Chondrocyte (in vitro differentiated cells): ENCODE data around the gene EFCAB9. TPM values are rescaled to one million over a fixed set of nuclear protein-coding genes. Genes with fewer than 3 reads are reported as not detected.

Experiments used
- DNase-seq: peaks from one replicate; pipeline ENCODE4 v3.0.0; 2021; ENCODE audit warnings: mixed read lengths, low spot score
- H3K27ac Mint-ChIP-seq: one replicate; pipeline ENCODE4 v1.8.0; 2021; ENCODE audit warnings: mild to moderate bottlenecking, moderate library complexity, mixed read lengths; ENCODE audit not compliant: unreplicated experiment
- H3K27me3 Mint-ChIP-seq: 2 replicates; pipeline ENCODE4 v1.8.0; 2021; ENCODE audit warnings: low read depth, mixed read lengths
- H3K36me3 Mint-ChIP-seq: 2 replicates; pipeline ENCODE4 v1.8.0; 2021; ENCODE audit warnings: low read depth, mixed read lengths
- H3K4me1 Mint-ChIP-seq: 2 replicates; pipeline ENCODE4 v1.8.0; 2021; ENCODE audit warnings: low read depth, mild to moderate bottlenecking, mixed read lengths
- H3K4me3 Mint-ChIP-seq: one replicate; pipeline ENCODE4 v1.8.0; 2021; ENCODE audit warnings: mild to moderate bottlenecking, moderate library complexity, mixed read lengths; ENCODE audit not compliant: unreplicated experiment
- H3K9me3 Mint-ChIP-seq: 2 replicates; pipeline ENCODE4 v1.8.0; 2021; ENCODE audit warnings: low read depth, mixed read lengths
- total RNA-seq: library from RNA; stranded (reverse); gene quantifications from 3 replicates; pipeline ENCODE4 v1.2.1, GENCODE V29; 2021
- TF ChIP-seq, protein P1 (sequence below): fragments of 200-600 bp; sonication (generic); IDR thresholded peaks from 2 replicates; pipeline ENCODE4 v1.5.0; 2021; ENCODE audit warnings: antibody characterized with exemption, mild to moderate bottlenecking, moderate library complexity

The EFCAB9 gene
- total RNA-seq, 1 donor from 2014 or later, result not detected

DNA sequence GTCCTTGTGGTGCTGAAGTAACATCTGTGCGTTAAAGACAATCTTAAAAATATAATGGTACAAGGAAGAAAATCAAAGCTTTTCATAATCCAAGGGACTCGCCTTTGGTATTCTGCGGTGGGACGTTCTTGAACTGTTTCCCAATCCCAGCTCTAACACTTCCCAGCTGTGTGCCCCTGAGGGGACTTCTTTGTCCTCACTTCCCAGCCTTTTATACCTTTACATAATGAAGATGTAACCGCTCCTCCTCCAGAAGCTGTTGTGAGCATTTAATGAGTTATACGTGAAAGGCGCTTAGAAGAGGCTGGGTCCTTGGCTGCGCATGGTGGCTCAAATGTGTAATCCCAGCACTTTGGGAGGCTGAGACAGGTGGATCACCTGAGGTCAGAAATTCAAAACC, 22.9 kb upstream of the EFCAB9 start:
- TF ChIP-seq, protein P1, sequence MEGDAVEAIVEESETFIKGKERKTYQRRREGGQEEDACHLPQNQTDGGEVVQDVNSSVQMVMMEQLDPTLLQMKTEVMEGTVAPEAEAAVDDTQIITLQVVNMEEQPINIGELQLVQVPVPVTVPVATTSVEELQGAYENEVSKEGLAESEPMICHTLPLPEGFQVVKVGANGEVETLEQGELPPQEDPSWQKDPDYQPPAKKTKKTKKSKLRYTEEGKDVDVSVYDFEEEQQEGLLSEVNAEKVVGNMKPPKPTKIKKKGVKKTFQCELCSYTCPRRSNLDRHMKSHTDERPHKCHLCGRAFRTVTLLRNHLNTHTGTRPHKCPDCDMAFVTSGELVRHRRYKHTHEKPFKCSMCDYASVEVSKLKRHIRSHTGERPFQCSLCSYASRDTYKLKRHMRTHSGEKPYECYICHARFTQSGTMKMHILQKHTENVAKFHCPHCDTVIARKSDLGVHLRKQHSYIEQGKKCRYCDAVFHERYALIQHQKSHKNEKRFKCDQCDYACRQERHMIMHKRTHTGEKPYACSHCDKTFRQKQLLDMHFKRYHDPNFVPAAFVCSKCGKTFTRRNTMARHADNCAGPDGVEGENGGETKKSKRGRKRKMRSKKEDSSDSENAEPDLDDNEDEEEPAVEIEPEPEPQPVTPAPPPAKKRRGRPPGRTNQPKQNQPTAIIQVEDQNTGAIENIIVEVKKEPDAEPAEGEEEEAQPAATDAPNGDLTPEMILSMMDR, result no peak

DNA sequence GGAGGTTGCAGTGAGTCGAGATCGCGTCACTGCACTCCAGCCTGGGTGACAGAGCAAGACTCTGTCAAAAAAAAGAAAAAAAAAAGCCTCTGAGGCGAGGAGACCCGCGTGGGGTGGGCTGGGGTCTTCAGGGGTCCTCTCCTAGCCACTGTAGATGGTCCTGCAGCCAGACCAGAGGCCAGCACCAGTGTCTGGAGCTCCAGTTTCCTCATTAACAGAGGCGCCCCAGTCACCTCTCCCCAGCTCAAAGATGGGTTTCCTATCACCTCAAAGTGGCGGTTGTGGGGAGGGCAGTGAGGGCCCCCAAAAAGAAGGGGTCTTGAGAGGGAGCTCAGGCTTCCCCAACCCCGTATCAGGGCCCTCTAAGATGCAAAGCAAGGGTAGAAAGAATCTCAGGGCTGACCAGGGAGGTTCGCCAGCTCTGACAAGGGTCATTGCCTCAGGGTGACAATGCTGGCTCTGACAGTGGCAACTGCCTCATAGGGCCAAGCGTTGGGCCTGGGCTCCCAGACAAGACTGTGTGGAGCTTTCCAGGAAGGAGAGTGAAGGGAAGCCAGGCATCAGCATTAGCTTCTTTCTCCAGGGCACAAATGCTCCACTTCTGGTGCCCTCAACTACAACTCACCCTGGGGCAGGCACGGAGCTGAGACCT, 20.9 kb upstream of the EFCAB9 start:
- H3K27ac Mint-ChIP-seq, result no peak overlapping the region
- H3K9me3 Mint-ChIP-seq, result no peaks in the 10 kb centered on the region
- H3K27me3 Mint-ChIP-seq, result no peaks in the 10 kb centered on the region
- no peak for DNase-seq
- TF ChIP-seq, protein P1, result no peak
- H3K4me1 Mint-ChIP-seq, result peaks cover 44% of the 10 kb centered on the region
- peaks cover 6% of the 10 kb centered on the region for H3K36me3 Mint-ChIP-seq
- H3K4me3 Mint-ChIP-seq, result no peak overlapping the region

More for the DNA sequence above, 22.9 kb upstream of the EFCAB9 start:
- no peak for DNase-seq
- Mint-ChIP-seq H3K27ac (no peak overlapping the region), H3K27me3 (no peaks in the 10 kb centered on the region), H3K9me3 (no peaks in the 10 kb centered on the region), H3K36me3 (peaks cover 6% of the 10 kb centered on the region), H3K4me1 (peaks cover 47% of the 10 kb centered on the region), H3K4me3 (no peak overlapping the region)

DNA sequence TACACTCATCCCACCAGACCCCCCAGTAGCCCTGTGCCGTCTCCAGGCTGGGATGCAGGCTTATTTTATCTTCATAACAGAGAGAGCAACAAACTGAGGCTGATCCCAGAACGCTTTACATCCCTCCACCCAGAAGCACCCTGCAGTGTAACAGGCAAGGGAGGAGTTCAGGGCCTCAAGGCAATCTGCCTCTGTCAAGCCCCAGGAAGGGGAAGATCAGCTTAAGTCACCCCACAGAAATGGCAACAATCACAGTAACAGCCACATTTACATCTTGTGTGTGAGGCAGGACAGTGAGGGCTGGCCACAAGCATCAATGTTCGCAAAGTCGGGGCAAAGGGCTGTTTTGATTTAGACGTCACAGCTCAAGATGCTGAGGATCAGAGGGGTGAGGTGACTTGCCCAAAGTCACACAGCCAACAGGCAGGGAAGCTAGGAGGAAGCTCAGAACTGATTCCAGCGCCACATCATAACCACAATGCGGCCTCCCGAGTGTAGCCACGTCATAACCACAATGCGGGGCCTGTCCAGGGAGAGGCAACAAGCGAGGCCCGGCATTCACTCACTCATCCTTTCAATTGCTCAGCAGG, 20.3 kb upstream of the EFCAB9 start:
- Mint-ChIP-seq H3K4me1 (peaks cover 45% of the 10 kb centered on the region), H3K9me3 (no peaks in the 10 kb centered on the region), H3K4me3 (no peak overlapping the region), H3K36me3 (peaks cover 6% of the 10 kb centered on the region), H3K27ac (no peak overlapping the region), H3K27me3 (no peaks in the 10 kb centered on the region)
- TF ChIP-seq, protein P1, result no peak
- no peak for DNase-seq

DNA sequence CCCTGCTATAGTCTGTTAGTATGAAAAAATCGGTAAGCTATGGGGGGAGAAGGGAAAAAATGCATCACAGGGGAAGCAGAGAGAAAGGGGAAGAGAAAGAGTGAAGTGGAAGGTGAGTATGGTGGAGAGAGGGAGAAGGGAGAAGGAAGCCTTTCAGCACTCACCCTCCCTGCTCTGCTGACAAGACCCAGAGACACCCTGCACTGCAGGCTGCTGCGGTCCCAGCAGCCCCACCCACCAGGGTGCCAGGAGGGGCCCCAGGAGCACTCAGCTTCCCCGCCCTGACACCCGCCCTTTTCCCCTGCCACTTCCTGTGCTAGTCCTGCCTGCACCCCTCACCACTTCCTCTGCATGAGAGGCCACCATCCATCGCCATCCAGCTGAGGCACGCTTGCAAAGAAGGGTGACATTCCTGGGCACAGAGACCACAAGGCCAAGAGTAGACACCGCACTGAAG, 18.7 kb upstream of the EFCAB9 start:
- Mint-ChIP-seq H3K4me1 (peaks cover 56% of the 10 kb centered on the region), H3K27ac (peak overlapping the region; percentile 27), H3K9me3 (no peaks in the 10 kb centered on the region), H3K4me3 (no peak overlapping the region), H3K27me3 (no peaks in the 10 kb centered on the region), H3K36me3 (no peaks in the 10 kb centered on the region)
- DNase-seq, result no peak
- TF ChIP-seq, protein P1, result no peak

DNA sequence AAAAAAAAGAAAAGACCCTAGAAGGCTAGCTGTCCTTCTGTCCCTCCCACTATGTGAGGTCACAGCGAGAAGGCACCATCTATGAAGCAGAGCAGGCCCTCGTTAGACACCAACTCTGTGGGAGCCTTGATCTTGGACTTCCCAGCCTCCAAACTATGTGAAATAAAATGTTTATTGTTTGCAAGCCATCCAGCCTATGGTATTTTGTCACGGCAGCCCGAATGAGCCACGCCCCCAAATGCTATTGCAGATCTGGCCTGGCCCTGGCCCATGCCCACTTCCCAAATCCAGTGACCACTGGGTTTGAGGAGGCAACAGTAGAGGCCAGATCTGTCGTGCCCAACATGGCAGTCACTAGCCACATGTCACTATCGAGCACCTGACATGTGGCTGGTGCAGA, 16.8 kb upstream of the EFCAB9 start:
- TF ChIP-seq, protein P1, result no peak
- Mint-ChIP-seq H3K4me3 (no peak overlapping the region), H3K27me3 (no peaks in the 10 kb centered on the region), H3K27ac (no peak overlapping the region), H3K36me3 (no peaks in the 10 kb centered on the region), H3K4me1 (peaks cover 64% of the 10 kb centered on the region), H3K9me3 (no peaks in the 10 kb centered on the region)
- DNase-seq, result no peak
